OCI-LY3 (cell line): ENCODE data around the gene PPT2.

Experiments used
- H2AFZ ChIP-seq: fragments of 200-600, 300-600 bp; shearing (Covaris generic); 2 replicates; pipeline ENCODE4 v1.6.0; 2014; ENCODE audit warnings: antibody characterized with exemption, low read depth, low read length
- H3K27ac ChIP-seq: fragments of 200-600, 300-600 bp; sonication (generic); 2 replicates; pipeline ENCODE4 v1.5.1; 2014; ENCODE audit warnings: mild to moderate bottlenecking, low read length, moderate library complexity, mixed read lengths
- H3K27me3 ChIP-seq: fragments of 200-600, 300-600 bp; sonication (generic); 2 replicates; pipeline ENCODE4 v1.6.1; 2014; ENCODE audit warnings: low read depth, low read length, mixed read lengths
- H3K36me3 ChIP-seq: fragments of 200-600, 300-600 bp; sonication (generic); replicated peaks from 2 replicates; pipeline ENCODE3; 2014; ENCODE audit warnings: low read depth, low read length, mixed read lengths
- H3K4me1 ChIP-seq: fragments of 300-600, 200-600 bp; sonication (generic); 2 replicates; pipeline ENCODE4 v1.6.1; 2014; ENCODE audit warnings: low read length, mixed read lengths
- H3K4me2 ChIP-seq: fragments of 200-600, 300-600 bp; sonication (generic); 2 replicates; pipeline ENCODE4 v1.6.1; 2014; ENCODE audit warnings: low read length, mixed read lengths
- H3K4me3 ChIP-seq: fragments of 300-600, 200-600 bp; sonication (generic); 2 replicates; pipeline ENCODE4 v1.5.1; 2014; ENCODE audit warnings: antibody characterized with exemption, mild to moderate bottlenecking, low read length, moderate library complexity
- H3K79me2 ChIP-seq: fragments of 300-600, 200-600 bp; shearing (Covaris generic); 2 replicates; pipeline ENCODE4 v1.6.1; 2014; ENCODE audit warnings: mild to moderate bottlenecking, low read length, mixed read lengths
- H3K9ac ChIP-seq: fragments of 300-600, 200-600 bp; shearing (Covaris generic); 2 replicates; pipeline ENCODE4 v1.6.0; 2014; ENCODE audit warnings: mild to moderate bottlenecking, low read length, moderate library complexity
- H3K9me3 ChIP-seq: fragments of 200-600, 300-600 bp; shearing (Covaris generic); 2 replicates; pipeline ENCODE4 v1.6.1; 2014; ENCODE audit warnings: low read length, mixed read lengths; ENCODE audit not compliant: insufficient read depth
- H4K20me1 ChIP-seq: fragments of 200-600, 300-600 bp; sonication (generic); 2 replicates; pipeline ENCODE4 v1.6.1; 2016; ENCODE audit warnings: low read length, mixed read lengths; ENCODE audit not compliant: insufficient read depth
- EZH2phosphoT487 ChIP-seq: fragments of 200-600 bp; shearing (Covaris generic); IDR thresholded peaks from 2 replicates; pipeline ENCODE4 v1.6.1; 2018; ENCODE audit warnings: antibody characterized with exemption, mixed run types, low read depth
- TF ChIP-seq, protein P1 (sequence below): fragments of 200-600, 300-600 bp; sonication (generic); IDR thresholded peaks from 2 replicates; pipeline ENCODE4 v1.5.1; 2014; ENCODE audit warnings: antibody characterized with exemption, low read length, low read depth

Gene PPT2, protein sequence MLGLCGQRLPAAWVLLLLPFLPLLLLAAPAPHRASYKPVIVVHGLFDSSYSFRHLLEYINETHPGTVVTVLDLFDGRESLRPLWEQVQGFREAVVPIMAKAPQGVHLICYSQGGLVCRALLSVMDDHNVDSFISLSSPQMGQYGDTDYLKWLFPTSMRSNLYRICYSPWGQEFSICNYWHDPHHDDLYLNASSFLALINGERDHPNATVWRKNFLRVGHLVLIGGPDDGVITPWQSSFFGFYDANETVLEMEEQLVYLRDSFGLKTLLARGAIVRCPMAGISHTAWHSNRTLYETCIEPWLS

DNA sequence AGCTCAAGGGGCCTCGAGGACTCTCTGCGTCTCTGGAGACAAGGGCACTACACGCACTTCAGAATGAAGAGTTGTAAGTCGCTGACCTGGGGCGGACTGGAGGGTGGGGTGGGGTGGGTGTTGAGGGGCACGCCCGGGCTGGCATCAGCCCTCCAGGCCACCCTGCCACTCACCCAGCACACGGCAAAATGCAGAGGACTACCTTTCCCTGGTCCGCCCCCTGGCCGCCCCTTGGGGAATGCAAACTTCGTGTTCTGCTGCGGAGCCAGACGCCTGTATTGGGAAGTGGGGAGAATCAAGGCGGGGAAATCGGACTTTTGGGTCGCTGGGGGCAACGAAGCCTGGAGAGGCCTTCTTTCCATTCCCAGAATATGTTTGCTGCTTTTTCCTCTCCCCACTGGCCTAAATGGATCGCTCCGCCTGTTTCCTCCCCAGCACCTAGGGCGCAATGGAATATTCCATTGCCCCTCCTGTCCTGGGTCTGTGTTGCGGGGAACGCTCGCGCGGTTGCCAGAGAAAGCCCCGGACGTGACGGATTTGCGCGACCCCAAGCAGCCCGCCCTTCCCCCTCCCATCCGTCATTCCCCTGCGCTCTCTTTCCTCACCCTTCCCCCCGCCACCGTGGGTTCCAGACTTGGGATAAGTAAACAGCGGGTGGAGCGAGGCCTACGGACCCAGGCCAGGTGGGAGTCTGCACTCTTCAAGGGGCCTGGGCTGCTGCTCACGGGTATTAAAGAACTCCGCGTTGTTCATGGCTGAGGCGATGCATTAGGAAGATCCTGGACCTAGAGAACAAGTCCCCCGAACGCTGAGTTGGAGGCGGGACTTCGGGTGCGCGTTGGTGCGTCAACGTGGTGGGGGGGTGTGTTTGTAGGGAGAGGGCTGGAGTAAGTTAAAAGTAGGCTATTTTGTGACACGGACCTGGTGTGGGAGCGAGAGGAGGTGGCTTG is at the start of gene PPT2:
Gene PPT2, plus strand, starts transcription at position 578 of the 950 bp plus-strand sequence. CDS start 454 bp downstream, outside the sequence.
- H2AFZ ChIP-seq = peak within 1 kb of the TSS; percentile 97
- H3K79me2 ChIP-seq = no peaks in the 10 kb centered on the region
- H3K4me2 ChIP-seq = peak within 1 kb of the TSS; percentile 84
- peak within 1 kb of the TSS; percentile 75 for H3K9ac ChIP-seq
- H3K27ac ChIP-seq = no peak within 1 kb of the TSS
- TF ChIP-seq, protein P1, sequence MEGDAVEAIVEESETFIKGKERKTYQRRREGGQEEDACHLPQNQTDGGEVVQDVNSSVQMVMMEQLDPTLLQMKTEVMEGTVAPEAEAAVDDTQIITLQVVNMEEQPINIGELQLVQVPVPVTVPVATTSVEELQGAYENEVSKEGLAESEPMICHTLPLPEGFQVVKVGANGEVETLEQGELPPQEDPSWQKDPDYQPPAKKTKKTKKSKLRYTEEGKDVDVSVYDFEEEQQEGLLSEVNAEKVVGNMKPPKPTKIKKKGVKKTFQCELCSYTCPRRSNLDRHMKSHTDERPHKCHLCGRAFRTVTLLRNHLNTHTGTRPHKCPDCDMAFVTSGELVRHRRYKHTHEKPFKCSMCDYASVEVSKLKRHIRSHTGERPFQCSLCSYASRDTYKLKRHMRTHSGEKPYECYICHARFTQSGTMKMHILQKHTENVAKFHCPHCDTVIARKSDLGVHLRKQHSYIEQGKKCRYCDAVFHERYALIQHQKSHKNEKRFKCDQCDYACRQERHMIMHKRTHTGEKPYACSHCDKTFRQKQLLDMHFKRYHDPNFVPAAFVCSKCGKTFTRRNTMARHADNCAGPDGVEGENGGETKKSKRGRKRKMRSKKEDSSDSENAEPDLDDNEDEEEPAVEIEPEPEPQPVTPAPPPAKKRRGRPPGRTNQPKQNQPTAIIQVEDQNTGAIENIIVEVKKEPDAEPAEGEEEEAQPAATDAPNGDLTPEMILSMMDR = no peak
- no peak for TF ChIP-seq EZH2phosphoT487
- peak within 1 kb of the TSS; percentile 96 for H3K4me3 ChIP-seq
- H3K9me3 ChIP-seq = no peaks in the 10 kb centered on the region
- no peaks in the 10 kb centered on the region for H3K36me3 ChIP-seq
- no peaks in the 10 kb centered on the region for H3K27me3 ChIP-seq
- H4K20me1 ChIP-seq = no peaks in the 10 kb centered on the region
- H3K4me1 ChIP-seq = peaks cover 8% of the 10 kb centered on the region

DNA sequence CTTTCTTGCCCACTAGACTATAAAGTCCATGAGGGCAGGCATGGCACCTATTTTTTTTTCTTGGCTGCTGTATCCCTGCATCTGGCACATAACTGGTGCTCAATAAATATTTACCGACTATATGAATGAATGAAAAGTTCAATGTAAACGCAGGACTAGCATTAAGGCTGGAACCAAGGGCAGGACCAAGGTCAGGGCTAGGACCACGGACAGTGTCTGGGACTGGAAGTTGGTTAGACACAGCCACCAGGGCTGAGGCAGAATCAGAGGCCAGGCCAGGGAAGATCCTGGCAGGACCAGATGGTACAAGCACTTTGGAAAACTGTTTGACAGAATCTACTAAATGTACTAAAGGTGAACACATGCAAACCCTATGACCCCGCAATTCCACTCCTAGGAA is 48.5 kb upstream of the PPT2 start:
- no peaks in the 10 kb centered on the region for H3K4me1 ChIP-seq
- TF ChIP-seq, protein P1 = no peak
- no peak for TF ChIP-seq EZH2phosphoT487
- H3K27me3 ChIP-seq = no peaks in the 10 kb centered on the region
- no peak overlapping the region for H3K4me3 ChIP-seq
- no peak overlapping the region for H3K9ac ChIP-seq
- H3K9me3 ChIP-seq = no peaks in the 10 kb centered on the region
- H3K4me2 ChIP-seq = no peak overlapping the region
- H4K20me1 ChIP-seq = no peaks in the 10 kb centered on the region
- H3K79me2 ChIP-seq = no peaks in the 10 kb centered on the region
- H3K27ac ChIP-seq = no peak overlapping the region
- H3K36me3 ChIP-seq = no peaks in the 10 kb centered on the region
- no peak overlapping the region for H2AFZ ChIP-seq

DNA sequence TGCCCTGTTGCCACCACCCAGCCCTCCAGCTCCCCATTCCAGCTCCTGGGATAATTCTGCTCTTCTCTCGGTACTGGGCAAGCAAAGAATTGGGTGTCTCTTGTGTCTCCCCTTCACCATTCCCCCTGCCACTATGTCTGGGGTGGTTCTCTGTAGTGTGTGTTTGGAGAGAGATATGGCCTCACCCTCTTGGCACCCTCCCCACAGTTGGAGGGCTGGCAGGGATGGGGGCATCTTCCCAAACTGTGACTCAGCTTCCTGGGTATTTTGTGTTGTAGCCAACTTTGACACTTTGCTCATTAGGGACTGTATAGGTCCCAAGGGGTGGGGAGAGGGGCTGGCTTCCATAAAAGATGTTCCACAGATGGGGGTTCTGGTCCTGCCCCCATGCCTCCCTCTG is 46.5 kb upstream of the PPT2 start:
- no peak overlapping the region for H3K4me3 ChIP-seq
- no peaks in the 10 kb centered on the region for H3K9me3 ChIP-seq
- no peak overlapping the region for H3K9ac ChIP-seq

DNA sequence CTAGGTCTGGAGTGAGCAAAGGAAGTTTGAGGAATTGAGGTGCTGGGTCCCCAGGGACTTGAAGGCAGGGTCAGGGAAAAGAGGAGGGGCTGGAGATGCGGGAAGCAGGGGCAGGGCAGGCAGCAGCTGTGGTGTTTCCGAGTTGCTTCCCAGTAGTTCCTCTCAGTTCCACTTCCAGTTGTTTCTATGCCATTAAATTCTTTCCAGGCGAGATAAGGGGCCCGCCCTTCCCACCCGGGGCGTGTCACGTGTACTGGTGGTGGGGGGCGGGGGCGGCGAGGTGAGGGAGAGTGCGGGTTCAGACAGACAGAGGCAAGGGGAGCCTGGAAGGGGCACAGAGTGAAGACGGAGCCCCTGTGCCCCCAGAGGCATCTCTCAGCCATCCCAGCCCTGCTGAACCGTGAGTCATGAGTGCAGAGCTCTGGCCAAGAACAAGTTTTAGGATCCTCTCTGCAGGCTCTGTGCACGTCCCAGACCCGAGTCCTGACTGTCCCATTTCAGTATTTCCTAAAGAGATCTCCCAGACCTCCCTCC is 45.8 kb upstream of the PPT2 start:
- no peak overlapping the region for H3K4me3 ChIP-seq

More for the DNA sequence above, 46.5 kb upstream of the PPT2 start:
- no peaks in the 10 kb centered on the region for H4K20me1 ChIP-seq
- H3K27ac ChIP-seq = no peak overlapping the region
- no peaks in the 10 kb centered on the region for H3K79me2 ChIP-seq
- H2AFZ ChIP-seq = no peak overlapping the region
- no peaks in the 10 kb centered on the region for H3K27me3 ChIP-seq
- no peak overlapping the region for H3K4me2 ChIP-seq
- no peaks in the 10 kb centered on the region for H3K36me3 ChIP-seq
- no peaks in the 10 kb centered on the region for H3K4me1 ChIP-seq
- TF ChIP-seq EZH2phosphoT487 = no peak

More for the DNA sequence above, 45.8 kb upstream of the PPT2 start:
- Histone ChIP-seq H2AFZ (no peak overlapping the region), H3K79me2 (no peaks in the 10 kb centered on the region), H3K27ac (no peak overlapping the region), H3K4me2 (no peak overlapping the region), H3K9ac (no peak overlapping the region), H3K9me3 (no peaks in the 10 kb centered on the region), H3K4me1 (no peaks in the 10 kb centered on the region), H4K20me1 (no peaks in the 10 kb centered on the region), H3K27me3 (no peaks in the 10 kb centered on the region), H3K36me3 (no peaks in the 10 kb centered on the region)
- TF ChIP-seq EZH2phosphoT487 = no peak
- TF ChIP-seq, protein P1 = no peak
